Fibroblast of villous mesenchyme (primary cell): ENCODE measurements around the gene ZNF195. TPM values are rescaled to one million over a fixed set of nuclear protein-coding genes. Genes with fewer than 3 reads are reported as not detected.
"Not testable (repeated sequence)": the region's sequence is repeated elsewhere in the genome, so short reads cannot be mapped to it uniquely, and the experiment has no call there.

Experiments
- DNase-seq: peaks from one replicate; pipeline ENCODE4 v3.0.0-alpha.2; 2010; ENCODE audit warnings: low read depth
- H3K4me3 ChIP-seq: 2 replicates; pipeline ENCODE4 v1.5.1; 2011; ENCODE audit warnings: low read depth, mild to moderate bottlenecking, low read length
- CTCF ChIP-seq: IDR thresholded peaks from 2 replicates; pipeline ENCODE4 v1.5.1; 2012; ENCODE audit warnings: low read depth, mild to moderate bottlenecking, low read length; ENCODE audit not compliant: insufficient read depth
- small RNA-seq: library from RNA; depleted of rRNA; stranded (forward); fragments of <200 nt; gene quantifications from one replicate; pipeline ENCODE3, GENCODE V24; 2012
- total RNA-seq: library from RNA; depleted of rRNA; stranded (reverse); fragments of >200 nt; gene quantifications from 2 replicates; pipeline ENCODE4 v1.2.3, GENCODE V29; 2012

ZNF195 gene
- total RNA-seq, 1 donor: 25.5 TPM

GRCh38 chr11:3340025-3340424, 38.9 kb downstream of the ZNF195 start:
- peak; percentile 75 for DNase-seq
- TF ChIP-seq CTCF: no peak
- H3K4me3 ChIP-seq: no peak overlapping the region

DNA sequence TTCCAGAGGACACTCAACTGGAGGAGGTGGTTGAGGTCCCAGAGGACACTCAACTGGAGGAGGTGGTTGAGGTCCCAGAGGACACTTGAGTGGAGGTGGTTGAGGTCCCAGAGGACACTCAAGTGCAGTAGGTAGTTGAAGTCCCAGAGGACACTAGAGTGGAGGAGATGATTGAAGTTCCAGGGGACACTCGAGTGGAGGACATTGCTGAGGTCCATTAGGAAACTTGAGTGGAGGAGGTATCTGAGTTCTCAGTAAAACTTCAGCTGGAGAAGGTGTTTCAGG, 39.7 kb downstream of the ZNF195 start:
- H3K4me3 ChIP-seq: no peak overlapping the region
- TF ChIP-seq CTCF: no peak
- no peak for DNase-seq

DNA sequence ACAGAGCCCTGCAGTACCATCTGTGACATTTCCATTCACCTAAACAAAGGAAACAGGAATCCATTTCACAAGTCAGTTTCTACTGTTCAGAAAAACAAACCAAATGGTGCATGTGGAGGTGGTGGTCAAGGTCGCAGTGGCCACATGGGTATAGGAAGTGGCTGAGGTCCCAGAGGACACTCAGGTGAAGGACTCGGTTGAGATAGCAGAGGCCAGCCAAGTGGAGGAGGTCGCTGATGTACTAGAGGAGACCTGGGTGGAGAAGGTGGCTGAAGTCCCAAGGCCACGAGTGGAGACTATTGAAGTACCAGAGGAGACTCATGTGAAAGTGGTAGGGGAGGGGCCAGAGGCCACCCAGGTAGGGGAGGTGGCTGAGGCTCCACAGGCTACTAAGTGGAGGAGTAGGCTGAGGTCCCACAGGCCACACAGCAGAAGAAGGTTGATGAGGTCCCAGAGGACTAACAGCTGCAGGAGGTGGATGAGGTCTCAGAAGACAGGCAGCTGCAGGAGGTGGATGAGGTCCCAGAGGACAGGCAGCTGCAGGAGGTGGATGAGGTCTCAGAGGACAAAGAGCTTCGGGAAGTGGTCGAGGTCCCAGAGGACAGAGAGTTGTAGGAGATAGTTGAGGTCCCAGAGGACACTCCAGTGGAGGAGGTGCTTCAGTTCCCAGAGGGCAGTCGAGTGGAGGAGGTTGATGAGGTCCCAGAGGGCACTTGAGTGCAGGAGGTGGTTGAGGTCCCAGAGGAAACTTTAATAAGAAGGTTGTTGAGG, 40.2 kb downstream of the ZNF195 start:
- no peak for TF ChIP-seq CTCF
- no peak overlapping the region for H3K4me3 ChIP-seq
- DNase-seq: no peak

GRCh38 chr11:3336420-3336819, 42.5 kb downstream of the ZNF195 start:
- not testable (repeated sequence) for DNase-seq, H3K4me3 ChIP-seq

GRCh38 chr11:3333157-3333556, 45.8 kb downstream of the ZNF195 start:
- not testable (repeated sequence) for DNase-seq

DNA sequence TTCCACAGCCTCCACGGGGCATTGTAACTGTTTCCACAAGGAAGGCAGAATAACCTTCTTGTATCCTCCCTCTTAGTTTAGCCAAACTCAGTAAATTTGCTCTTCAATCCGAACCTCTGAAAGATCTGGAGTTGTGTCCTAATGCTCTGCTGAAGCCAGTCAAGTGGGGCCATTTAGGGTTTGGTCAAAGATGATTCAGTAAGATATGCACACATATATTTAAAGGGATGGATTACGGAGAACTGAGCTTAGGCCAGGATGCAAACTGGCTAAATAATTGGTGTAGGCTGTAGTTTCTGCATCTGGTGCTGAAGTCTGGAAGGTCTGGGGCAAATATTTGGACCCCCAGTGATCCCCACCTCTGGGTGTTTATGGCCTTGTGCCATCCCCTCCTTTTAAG, 47.9 kb downstream of the ZNF195 start:
- DNase-seq: not testable (repeated sequence)

More at GRCh38 chr11:3333157-3333556, 45.8 kb downstream of the ZNF195 start:
- not testable (repeated sequence) for H3K4me3 ChIP-seq

GRCh38 chr11:3330064-3330463, 48.9 kb downstream of the ZNF195 start:
- DNase-seq, H3K4me3 ChIP-seq: not testable (repeated sequence)

More for the DNA sequence above, 47.9 kb downstream of the ZNF195 start:
- H3K4me3 ChIP-seq: not testable (repeated sequence)

- not testable (repeated sequence) for DNase-seq, H3K4me3 ChIP-seq
Measured at GRCh38 chr11:3328503-3328902, 50.4 kb downstream of the ZNF195 start.

GRCh38 chr11:3326450-3326849, 52.5 kb downstream of the ZNF195 start:
- not testable (repeated sequence) for DNase-seq, H3K4me3 ChIP-seq

DNA sequence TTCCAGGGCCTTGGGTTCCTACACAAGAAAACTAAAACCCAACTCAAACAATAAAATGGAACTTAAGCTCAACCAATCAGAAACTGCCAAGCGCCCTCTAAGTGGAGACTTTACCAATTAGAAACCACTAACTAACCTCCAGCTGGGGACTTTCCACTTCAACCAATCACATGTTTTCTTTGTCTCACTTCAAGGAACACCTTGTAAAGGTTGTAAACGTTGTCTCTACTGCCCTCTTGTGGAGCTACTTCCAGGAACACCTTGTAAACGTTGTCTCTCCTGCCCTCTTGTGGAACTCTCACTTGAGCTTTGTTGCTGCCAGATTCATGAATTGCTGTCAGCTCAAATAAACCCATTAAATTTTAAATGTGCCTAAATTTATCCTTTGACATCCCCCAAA, 54.2 kb downstream of the ZNF195 start:
- DNase-seq, H3K4me3 ChIP-seq: not testable (repeated sequence)

Small RNA genes lying within 50 kb of the gene (small RNA-seq; reads per million reads assigned to genes)
- gene AC123788.2: not detected

Other genes starting within 250 kb of the ZNF195 start
- gene OSBPL5, start 213.8 kb downstream of the ZNF195 start, total RNA-seq: 49.7 and 55.7 TPM in 2 replicates
- gene MRGPRG, start 160.3 kb downstream of the ZNF195 start, total RNA-seq: not detected in 2 replicates
- gene MRGPRE, start 146.7 kb downstream of the ZNF195 start, total RNA-seq: not detected in 2 replicates